HL-60 (cell line): Measurements from ENCODE around the gene UBAP2.

ENCODE experiments used
- GABPA ChIP-seq: IDR thresholded peaks from 2 replicates; pipeline ENCODE4 v1.6.1; 2012; ENCODE audit warnings: low read depth
- POLR2AphosphoS5 ChIP-seq: IDR thresholded peaks from 2 replicates; pipeline ENCODE4 v1.6.1; 2012; ENCODE audit warnings: low read depth
- SPI1 ChIP-seq: IDR thresholded peaks from 2 replicates; pipeline ENCODE4 v1.6.1; 2012; ENCODE audit warnings: low read depth, mild to moderate bottlenecking, borderline replicate concordance
- TF ChIP-seq, protein P1 (sequence below): IDR thresholded peaks from 2 replicates; pipeline ENCODE4 v1.6.1; 2012; ENCODE audit warnings: low read depth; ENCODE audit not compliant: insufficient replicate concordance
- TF ChIP-seq, protein P2 (sequence below): IDR thresholded peaks from one replicate; pipeline ENCODE4 v1.5.1; 2011; ENCODE audit warnings: low read length, control low read depth, inconsistent platforms; ENCODE audit not compliant: insufficient read depth

DNA sequence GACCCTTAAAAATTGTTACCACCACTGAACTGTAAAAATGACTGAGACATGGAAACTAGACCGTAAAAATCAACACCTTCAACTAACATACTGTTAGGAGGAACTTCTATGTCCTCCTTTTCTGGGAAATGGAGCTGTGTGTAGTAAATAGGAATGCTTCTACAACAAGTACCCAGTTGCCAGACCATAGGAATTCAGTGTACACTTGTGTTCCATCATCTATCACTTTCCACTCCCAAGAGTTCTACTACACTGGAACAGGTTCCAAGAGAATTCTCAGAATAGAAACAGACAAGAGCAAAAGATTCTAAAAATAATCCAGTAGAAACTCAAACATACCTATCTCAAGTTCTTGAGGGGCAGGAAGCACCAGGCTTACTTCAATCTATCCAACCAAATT, 23.6 kb downstream of the UBAP2 start:
- TF ChIP-seq, protein P1, sequence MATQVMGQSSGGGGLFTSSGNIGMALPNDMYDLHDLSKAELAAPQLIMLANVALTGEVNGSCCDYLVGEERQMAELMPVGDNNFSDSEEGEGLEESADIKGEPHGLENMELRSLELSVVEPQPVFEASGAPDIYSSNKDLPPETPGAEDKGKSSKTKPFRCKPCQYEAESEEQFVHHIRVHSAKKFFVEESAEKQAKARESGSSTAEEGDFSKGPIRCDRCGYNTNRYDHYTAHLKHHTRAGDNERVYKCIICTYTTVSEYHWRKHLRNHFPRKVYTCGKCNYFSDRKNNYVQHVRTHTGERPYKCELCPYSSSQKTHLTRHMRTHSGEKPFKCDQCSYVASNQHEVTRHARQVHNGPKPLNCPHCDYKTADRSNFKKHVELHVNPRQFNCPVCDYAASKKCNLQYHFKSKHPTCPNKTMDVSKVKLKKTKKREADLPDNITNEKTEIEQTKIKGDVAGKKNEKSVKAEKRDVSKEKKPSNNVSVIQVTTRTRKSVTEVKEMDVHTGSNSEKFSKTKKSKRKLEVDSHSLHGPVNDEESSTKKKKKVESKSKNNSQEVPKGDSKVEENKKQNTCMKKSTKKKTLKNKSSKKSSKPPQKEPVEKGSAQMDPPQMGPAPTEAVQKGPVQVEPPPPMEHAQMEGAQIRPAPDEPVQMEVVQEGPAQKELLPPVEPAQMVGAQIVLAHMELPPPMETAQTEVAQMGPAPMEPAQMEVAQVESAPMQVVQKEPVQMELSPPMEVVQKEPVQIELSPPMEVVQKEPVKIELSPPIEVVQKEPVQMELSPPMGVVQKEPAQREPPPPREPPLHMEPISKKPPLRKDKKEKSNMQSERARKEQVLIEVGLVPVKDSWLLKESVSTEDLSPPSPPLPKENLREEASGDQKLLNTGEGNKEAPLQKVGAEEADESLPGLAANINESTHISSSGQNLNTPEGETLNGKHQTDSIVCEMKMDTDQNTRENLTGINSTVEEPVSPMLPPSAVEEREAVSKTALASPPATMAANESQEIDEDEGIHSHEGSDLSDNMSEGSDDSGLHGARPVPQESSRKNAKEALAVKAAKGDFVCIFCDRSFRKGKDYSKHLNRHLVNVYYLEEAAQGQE: no peak
- TF ChIP-seq, protein P2, sequence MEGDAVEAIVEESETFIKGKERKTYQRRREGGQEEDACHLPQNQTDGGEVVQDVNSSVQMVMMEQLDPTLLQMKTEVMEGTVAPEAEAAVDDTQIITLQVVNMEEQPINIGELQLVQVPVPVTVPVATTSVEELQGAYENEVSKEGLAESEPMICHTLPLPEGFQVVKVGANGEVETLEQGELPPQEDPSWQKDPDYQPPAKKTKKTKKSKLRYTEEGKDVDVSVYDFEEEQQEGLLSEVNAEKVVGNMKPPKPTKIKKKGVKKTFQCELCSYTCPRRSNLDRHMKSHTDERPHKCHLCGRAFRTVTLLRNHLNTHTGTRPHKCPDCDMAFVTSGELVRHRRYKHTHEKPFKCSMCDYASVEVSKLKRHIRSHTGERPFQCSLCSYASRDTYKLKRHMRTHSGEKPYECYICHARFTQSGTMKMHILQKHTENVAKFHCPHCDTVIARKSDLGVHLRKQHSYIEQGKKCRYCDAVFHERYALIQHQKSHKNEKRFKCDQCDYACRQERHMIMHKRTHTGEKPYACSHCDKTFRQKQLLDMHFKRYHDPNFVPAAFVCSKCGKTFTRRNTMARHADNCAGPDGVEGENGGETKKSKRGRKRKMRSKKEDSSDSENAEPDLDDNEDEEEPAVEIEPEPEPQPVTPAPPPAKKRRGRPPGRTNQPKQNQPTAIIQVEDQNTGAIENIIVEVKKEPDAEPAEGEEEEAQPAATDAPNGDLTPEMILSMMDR: no peak
- no peak for TF ChIP-seq POLR2AphosphoS5
- TF ChIP-seq GABPA: no peak
- TF ChIP-seq SPI1: no peak
